Testis (tissue), 2 donors: ENCODE results near the gene CPE.

Experiments
- POLR2A ChIP-seq: fragments of 450-650 bp; IDR thresholded peaks from one replicate; pipeline ENCODE4 v1.6.1; 2017; ENCODE audit warnings: antibody characterized with exemption, mild to moderate bottlenecking, moderate library complexity
- TF ChIP-seq, protein P1 (sequence below), 3 experiments: fragments of 450-650 bp in 2 of 3; fragments of 200-600 bp in 1 of 3; sonication (generic) in 1 of 3; IDR thresholded peaks; one replicate each; pipeline ENCODE4 v1.5.1; 2016 to 2019; ENCODE audit warnings: antibody characterized with exemption in 3 of 3, mild to moderate bottlenecking in 2 of 3, moderate library complexity in 1 of 3

DNA sequence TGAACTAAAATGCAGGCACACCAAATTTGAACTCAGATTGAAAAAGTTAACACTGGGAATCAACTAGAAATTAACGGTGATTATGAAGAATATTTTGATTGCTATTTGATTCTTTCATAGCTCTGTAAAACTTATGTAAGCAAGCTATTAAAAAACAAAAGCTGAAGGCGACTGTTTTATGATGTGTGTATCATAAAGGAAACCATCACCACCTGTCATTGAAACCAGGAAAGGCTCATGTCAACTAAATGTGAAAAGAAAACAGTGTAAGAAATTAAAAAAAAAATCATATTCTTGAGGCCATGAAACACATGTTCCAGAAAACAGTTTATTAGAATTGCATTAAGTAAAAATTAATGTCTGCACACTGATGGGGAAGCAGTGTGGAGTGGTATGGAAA lies 24.2 kb downstream of the CPE start:
- no peak for TF ChIP-seq POLR2A
- TF ChIP-seq, protein P1, sequence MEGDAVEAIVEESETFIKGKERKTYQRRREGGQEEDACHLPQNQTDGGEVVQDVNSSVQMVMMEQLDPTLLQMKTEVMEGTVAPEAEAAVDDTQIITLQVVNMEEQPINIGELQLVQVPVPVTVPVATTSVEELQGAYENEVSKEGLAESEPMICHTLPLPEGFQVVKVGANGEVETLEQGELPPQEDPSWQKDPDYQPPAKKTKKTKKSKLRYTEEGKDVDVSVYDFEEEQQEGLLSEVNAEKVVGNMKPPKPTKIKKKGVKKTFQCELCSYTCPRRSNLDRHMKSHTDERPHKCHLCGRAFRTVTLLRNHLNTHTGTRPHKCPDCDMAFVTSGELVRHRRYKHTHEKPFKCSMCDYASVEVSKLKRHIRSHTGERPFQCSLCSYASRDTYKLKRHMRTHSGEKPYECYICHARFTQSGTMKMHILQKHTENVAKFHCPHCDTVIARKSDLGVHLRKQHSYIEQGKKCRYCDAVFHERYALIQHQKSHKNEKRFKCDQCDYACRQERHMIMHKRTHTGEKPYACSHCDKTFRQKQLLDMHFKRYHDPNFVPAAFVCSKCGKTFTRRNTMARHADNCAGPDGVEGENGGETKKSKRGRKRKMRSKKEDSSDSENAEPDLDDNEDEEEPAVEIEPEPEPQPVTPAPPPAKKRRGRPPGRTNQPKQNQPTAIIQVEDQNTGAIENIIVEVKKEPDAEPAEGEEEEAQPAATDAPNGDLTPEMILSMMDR (IDR thresholded peaks at IDR 0.05) = no peak
